Measurements from ENCODE around the gene RNF6. TPM values are rescaled to one million over a fixed set of nuclear protein-coding genes. Genes with fewer than 3 reads are reported as not detected.

Gene RNF6
- total RNA-seq, 1 experiment from 2014 or later: 34.0 TPM

- no peak for DNase-seq
- BruUV-seq (replicated peaks): no TSS peak
- Histone ChIP-seq H3K4me1 (ENCODE audit: insufficient read depth, low read length) (no peaks in the 10 kb centered on the region), H3K9me3 (ENCODE audit: low read length) (no peaks in the 10 kb centered on the region), H3K79me2 (ENCODE audit: low read length) (no peaks in the 10 kb centered on the region), H3K36me3 (ENCODE audit: low read depth, low read length) (no peaks in the 10 kb centered on the region), H3K4me3 (ENCODE audit: low read length) (no peak overlapping the region), H3K27me3 (ENCODE audit: low read length) (0 out of 2 replicates have a peak, but pooled peaks cover 3% of the 10 kb centered on the region), H3K9ac (ENCODE audit: low read length) (no peak overlapping the region), H3K27ac (ENCODE audit: low read length) (no peak overlapping the region), H2AFZ (ENCODE audit: low read length) (no peak overlapping the region), H4K20me1 (ENCODE audit: low read length) (no peaks in the 10 kb centered on the region), H3K4me2 (ENCODE audit: low read length) (no peak overlapping the region), H3F3A (ENCODE audit: low read length, unreplicated experiment) (no peaks in the 10 kb centered on the region), H3K9me2 (replicated peaks; ENCODE audit: low read length) (no peaks in the 10 kb centered on the region)
- CTCF ChIA-PET: no interaction called here
- intact Hi-C loops (cut with micrococcal nuclease): no loop called here
- TF ChIP-seq CTCF (conservative IDR thresholded peaks at IDR 0.05; ENCODE audit: low read depth, low read length) (no peak), EZH2phosphoT487 (IDR thresholded peaks at IDR 0.05; ENCODE audit: borderline replicate concordance, low read length) (no peak), EZH2 (IDR thresholded peaks at IDR 0.05; ENCODE audit: low read length, unreplicated experiment) (no peak)
- POLR2A ChIA-PET (ENCODE audit: unreplicated experiment): no interaction called here
- no peak for ATAC-seq
Measured at GRCh38 chr13:26179344-26179743, 42.8 kb downstream of the RNF6 start.

DNA sequence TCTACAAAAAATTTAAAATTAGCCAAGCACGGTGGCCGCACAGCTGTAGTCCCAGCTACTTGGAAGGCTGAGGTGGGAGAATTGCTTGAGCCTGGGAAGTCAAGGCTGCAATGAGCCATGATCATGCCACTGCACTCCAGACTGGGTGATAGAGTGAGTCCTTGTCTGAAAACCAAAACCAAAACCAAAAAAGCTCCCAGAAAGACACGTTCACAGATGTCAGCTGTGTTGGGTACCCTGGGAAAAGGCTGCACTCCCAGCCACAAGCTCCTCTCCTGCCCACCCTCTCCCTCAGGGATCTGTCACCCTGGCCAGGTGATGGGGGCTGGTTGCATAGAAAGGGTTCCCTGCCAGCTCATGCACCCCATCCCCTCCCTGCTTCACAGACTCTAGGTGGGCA, 53.3 kb downstream of the RNF6 start:
- CTCF ChIA-PET: no interaction called here
- BruUV-seq (replicated peaks): no TSS peak
- H3K36me3 ChIP-seq (ENCODE audit: low read depth, low read length): no peaks in the 10 kb centered on the region

More for the DNA sequence above, 53.3 kb downstream of the RNF6 start:
- no peaks in the 10 kb centered on the region for H3K4me1 ChIP-seq (ENCODE audit: insufficient read depth, low read length)
- no peak overlapping the region for H3K9ac ChIP-seq (ENCODE audit: low read length)
- no peaks in the 10 kb centered on the region for H3F3A ChIP-seq (ENCODE audit: low read length, unreplicated experiment)
- no peak overlapping the region for H3K4me3 ChIP-seq (ENCODE audit: low read length)
- H3K4me2 ChIP-seq (ENCODE audit: low read length): no peak overlapping the region
- H3K9me2 ChIP-seq (replicated peaks; ENCODE audit: low read length): no peaks in the 10 kb centered on the region
- POLR2A ChIA-PET (ENCODE audit: unreplicated experiment): no interaction called here
- intact Hi-C loops (cut with micrococcal nuclease): no loop called here
- TF ChIP-seq EZH2 (IDR thresholded peaks at IDR 0.05; ENCODE audit: low read length, unreplicated experiment) (no peak), CTCF (conservative IDR thresholded peaks at IDR 0.05; ENCODE audit: low read depth, low read length) (no peak)
- H3K27me3 ChIP-seq (ENCODE audit: low read length): peaks cover 24% of the 10 kb centered on the region
- H3K79me2 ChIP-seq (ENCODE audit: low read length): no peaks in the 10 kb centered on the region
- no peaks in the 10 kb centered on the region for H4K20me1 ChIP-seq (ENCODE audit: low read length)
- H3K27ac ChIP-seq (ENCODE audit: low read length): no peak overlapping the region
- ATAC-seq (no peak), DNase-seq (no peak)
- H2AFZ ChIP-seq (ENCODE audit: low read length): no peak overlapping the region
- no peaks in the 10 kb centered on the region for H3K9me3 ChIP-seq (ENCODE audit: low read length)

Data from PC-3 (cell line).